ENCODE data around the gene CD55. TPM values are rescaled to one million over a fixed set of nuclear protein-coding genes. Genes with fewer than 3 reads are reported as not detected.

Gene CD55
- total RNA-seq, 1 experiment from 2014 or later = 17.2 TPM

DNA sequence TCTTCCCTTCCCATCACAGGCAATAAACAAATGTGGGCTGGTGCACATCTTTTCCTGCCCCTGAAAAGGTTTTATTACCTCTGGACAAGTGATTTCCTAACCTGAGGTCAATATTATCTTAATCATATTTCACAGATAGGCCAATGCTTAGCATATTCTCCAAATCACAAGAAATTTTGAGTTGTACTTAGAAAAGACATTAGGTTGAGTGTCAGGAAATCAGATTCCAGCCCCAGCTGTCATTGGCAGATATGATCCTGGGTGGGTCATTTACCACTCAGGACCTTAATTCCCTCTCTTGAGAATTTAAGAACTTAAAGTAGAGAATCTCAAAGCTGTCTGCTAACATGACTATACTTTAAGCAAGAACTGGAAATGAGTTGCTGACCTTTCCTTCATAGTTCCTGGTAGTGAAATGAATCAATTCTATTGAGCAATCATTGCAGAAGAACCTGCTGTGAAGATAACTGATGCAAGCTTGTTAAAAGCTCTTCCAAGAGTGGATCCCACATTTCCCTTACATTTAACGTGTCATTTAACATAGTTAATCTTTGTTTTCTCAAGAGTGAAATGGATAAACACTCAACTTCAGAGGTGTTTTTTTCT lies 86.3 kb downstream of the CD55 start:
- no peaks in the 10 kb centered on the region; the same call in 1 of the 2 replicates for H3K27me3 Mint-ChIP-seq (ENCODE audit: low read depth)
- no peaks in the 10 kb centered on the region; the same call in 1 of the 2 replicates for H3K9me3 Mint-ChIP-seq
- H3K4me1 Mint-ChIP-seq = no peaks in the 10 kb centered on the region
- no peaks in the 10 kb centered on the region for H3K36me3 Mint-ChIP-seq
- TF ChIP-seq, protein P1, sequence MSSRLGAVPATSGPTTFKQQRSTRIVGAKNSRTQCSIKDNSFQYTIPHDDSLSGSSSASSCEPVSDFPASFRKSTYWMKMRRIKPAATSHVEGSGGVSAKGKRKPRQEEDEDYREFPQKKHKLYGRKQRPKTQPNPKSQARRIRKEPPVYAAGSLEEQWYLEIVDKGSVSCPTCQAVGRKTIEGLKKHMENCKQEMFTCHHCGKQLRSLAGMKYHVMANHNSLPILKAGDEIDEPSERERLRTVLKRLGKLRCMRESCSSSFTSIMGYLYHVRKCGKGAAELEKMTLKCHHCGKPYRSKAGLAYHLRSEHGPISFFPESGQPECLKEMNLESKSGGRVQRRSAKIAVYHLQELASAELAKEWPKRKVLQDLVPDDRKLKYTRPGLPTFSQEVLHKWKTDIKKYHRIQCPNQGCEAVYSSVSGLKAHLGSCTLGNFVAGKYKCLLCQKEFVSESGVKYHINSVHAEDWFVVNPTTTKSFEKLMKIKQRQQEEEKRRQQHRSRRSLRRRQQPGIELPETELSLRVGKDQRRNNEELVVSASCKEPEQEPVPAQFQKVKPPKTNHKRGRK (CRISPR knock-in tag; IDR thresholded peaks at IDR 0.05; ENCODE audit: borderline replicate concordance) = no peak
- TF ChIP-seq, protein P2, sequence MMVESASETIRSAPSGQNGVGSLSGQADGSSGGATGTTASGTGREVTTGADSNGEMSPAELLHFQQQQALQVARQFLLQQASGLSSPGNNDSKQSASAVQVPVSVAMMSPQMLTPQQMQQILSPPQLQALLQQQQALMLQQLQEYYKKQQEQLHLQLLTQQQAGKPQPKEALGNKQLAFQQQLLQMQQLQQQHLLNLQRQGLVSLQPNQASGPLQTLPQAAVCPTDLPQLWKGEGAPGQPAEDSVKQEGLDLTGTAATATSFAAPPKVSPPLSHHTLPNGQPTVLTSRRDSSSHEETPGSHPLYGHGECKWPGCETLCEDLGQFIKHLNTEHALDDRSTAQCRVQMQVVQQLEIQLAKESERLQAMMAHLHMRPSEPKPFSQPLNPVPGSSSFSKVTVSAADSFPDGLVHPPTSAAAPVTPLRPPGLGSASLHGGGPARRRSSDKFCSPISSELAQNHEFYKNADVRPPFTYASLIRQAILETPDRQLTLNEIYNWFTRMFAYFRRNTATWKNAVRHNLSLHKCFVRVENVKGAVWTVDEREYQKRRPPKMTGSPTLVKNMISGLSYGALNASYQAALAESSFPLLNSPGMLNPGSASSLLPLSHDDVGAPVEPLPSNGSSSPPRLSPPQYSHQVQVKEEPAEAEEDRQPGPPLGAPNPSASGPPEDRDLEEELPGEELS (CRISPR knock-in tag; IDR thresholded peaks at IDR 0.05) = no peak
- TF ChIP-seq, protein P3, sequence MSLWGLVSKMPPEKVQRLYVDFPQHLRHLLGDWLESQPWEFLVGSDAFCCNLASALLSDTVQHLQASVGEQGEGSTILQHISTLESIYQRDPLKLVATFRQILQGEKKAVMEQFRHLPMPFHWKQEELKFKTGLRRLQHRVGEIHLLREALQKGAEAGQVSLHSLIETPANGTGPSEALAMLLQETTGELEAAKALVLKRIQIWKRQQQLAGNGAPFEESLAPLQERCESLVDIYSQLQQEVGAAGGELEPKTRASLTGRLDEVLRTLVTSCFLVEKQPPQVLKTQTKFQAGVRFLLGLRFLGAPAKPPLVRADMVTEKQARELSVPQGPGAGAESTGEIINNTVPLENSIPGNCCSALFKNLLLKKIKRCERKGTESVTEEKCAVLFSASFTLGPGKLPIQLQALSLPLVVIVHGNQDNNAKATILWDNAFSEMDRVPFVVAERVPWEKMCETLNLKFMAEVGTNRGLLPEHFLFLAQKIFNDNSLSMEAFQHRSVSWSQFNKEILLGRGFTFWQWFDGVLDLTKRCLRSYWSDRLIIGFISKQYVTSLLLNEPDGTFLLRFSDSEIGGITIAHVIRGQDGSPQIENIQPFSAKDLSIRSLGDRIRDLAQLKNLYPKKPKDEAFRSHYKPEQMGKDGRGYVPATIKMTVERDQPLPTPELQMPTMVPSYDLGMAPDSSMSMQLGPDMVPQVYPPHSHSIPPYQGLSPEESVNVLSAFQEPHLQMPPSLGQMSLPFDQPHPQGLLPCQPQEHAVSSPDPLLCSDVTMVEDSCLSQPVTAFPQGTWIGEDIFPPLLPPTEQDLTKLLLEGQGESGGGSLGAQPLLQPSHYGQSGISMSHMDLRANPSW (CRISPR knock-in tag; conservative IDR thresholded peaks at IDR 0.05; ENCODE audit: low read depth) = no peak
- TF ChIP-seq, protein P4, sequence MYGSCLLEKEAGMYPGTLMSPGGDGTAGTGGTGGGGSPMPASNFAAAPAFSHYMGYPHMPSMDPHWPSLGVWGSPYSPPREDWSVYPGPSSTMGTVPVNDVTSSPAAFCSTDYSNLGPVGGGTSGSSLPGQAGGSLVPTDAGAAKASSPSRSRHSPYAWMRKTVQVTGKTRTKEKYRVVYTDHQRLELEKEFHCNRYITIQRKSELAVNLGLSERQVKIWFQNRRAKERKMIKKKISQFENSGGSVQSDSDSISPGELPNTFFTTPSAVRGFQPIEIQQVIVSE (CRISPR knock-in tag; IDR thresholded peaks at IDR 0.05; ENCODE audit: borderline replicate concordance) = no peak
- TF ChIP-seq ETV6 (CRISPR knock-in tag; IDR thresholded peaks at IDR 0.05) = no peak
- ATAC-seq = no peak
- H3K27ac Mint-ChIP-seq = no peak overlapping the region
- POLR2A ChIA-PET = no interaction called here
- no peak overlapping the region for H3K4me3 Mint-ChIP-seq
- CTCF ChIA-PET = no interaction called here
- DNase-seq (ENCODE audit: low spot score) = no peak

Other genes with a start within 250 kb of the CD55 start
- gene C4BPB, start 232.8 kb upstream of the CD55 start, total RNA-seq (2021) = 0.26 to 0.30 TPM in 2 of 3 replicates, not detected in the other
- 0.23 to 0.39 TPM (median 0.30 TPM) in 3 replicates for gene C4BPA, start 217.4 kb upstream of the CD55 start, total RNA-seq (2021)
- 3.8 to 7.6 TPM (median 6.5 TPM) in 3 replicates for gene CR2, start 132.7 kb downstream of the CD55 start, total RNA-seq (2021)
- gene CR1, start 174.5 kb downstream of the CD55 start, total RNA-seq (2021) = 0.13 to 0.34 TPM (median 0.30 TPM) in 3 replicates

All from WTC11 (cell line).